HEK293 (cell line): Measurements from ENCODE around the gene MRS2.
"Not testable (repeated sequence)": the region's sequence is repeated elsewhere in the genome, so short reads cannot be mapped to it uniquely, and the experiment has no call there.

Source experiments
- CTCF ChIA-PET: fragments of 350-600 bp; formaldehyde crosslinking; extraction: SDS; loops from one replicate; lab custom pipeline; 2021; ENCODE audit warnings: antibody characterized with exemption; lab: Yijun Ruan, JAX
- POLR2A ChIA-PET: fragments of 300-600 bp; formaldehyde crosslinking; extraction: SDS; loops from one replicate; lab custom pipeline; 2020; ENCODE audit warnings: antibody characterized with exemption, inconsistent platforms; lab: Yijun Ruan, JAX
- H3K27ac ChIP-seq: fragments of 200-500 bp; sonication (Bioruptor generic); 2 replicates; pipeline ENCODE4 v1.5.1; 2014; ENCODE audit warnings: low read depth, low read length, control low read depth, inconsistent platforms; ENCODE audit errors: extremely low read depth
- H3K36me3 ChIP-seq, 2 experiments: fragments of 200-500 bp in 1 of 2; sonication (Bioruptor generic) in 1 of 2; 1 replicate in 1 of 2; 2 replicates in 1 of 2; pipeline ENCODE4 v1.5.1; 2014 to 2017; ENCODE audit warnings: inconsistent platforms in 2 of 2, low read length in 2 of 2; ENCODE audit not compliant: control insufficient read depth in 2 of 2, insufficient read depth in 1 of 2
- H3K4me1 ChIP-seq: fragments of 200-500 bp; sonication (Bioruptor generic); 2 replicates; pipeline ENCODE4 v1.5.1; 2014; ENCODE audit warnings: mild to moderate bottlenecking, low read length, inconsistent platforms; ENCODE audit not compliant: control insufficient read depth, insufficient read depth
- H3K4me3 ChIP-seq: 2 replicates; pipeline ENCODE4 v1.5.1; 2011; ENCODE audit warnings: low read depth, mild to moderate bottlenecking, control low read depth, low read length, moderate library complexity
- H3K9me3 ChIP-seq: fragments of 200-500 bp; sonication (Bioruptor generic); 2 replicates; pipeline ENCODE4 v1.5.1; 2014; ENCODE audit warnings: low read depth, low read length, inconsistent platforms; ENCODE audit not compliant: control insufficient read depth, insufficient read depth
- KLF9 ChIP-seq: fragments of 450-650 bp; formaldehyde crosslinking; IDR thresholded peaks from 2 replicates; pipeline ENCODE4 v1.5.1; 2016; ENCODE audit warnings: missing biosample characterization, missing genetic modification characterization, low read depth
- OVOL3 ChIP-seq: fragments of 450-650 bp; formaldehyde crosslinking; IDR thresholded peaks from 2 replicates; pipeline ENCODE4 v1.5.1; 2016; ENCODE audit warnings: missing biosample characterization, missing genetic modification characterization
- SALL2 ChIP-seq: fragments of 450-650 bp; formaldehyde crosslinking; IDR thresholded peaks from 2 replicates; pipeline ENCODE4 v1.5.0; 2017; ENCODE audit warnings: missing biosample characterization, mild to moderate bottlenecking, missing genetic modification characterization, borderline replicate concordance
- ZFHX2 ChIP-seq: fragments of 450-650 bp; formaldehyde crosslinking; conservative IDR thresholded peaks from 2 replicates; pipeline ENCODE4 v1.5.1; 2016; ENCODE audit warnings: missing biosample characterization, missing genetic modification characterization
- ZNF175 ChIP-seq: fragments of 450-650 bp; formaldehyde crosslinking; IDR thresholded peaks from 2 replicates; pipeline ENCODE4 v1.5.1; 2016; ENCODE audit warnings: missing biosample characterization, missing genetic modification characterization
- ZNF2 ChIP-seq: fragments of 450-650 bp; formaldehyde crosslinking; IDR thresholded peaks from 2 replicates; pipeline ENCODE4 v1.5.1; 2016; ENCODE audit warnings: missing biosample characterization, missing genetic modification characterization
- ZNF274 ChIP-seq, 2 experiments: fragments of 200-500 bp in 1 of 2; fragments of 450-650 bp in 1 of 2; sonication (Bioruptor generic) in 1 of 2; formaldehyde crosslinking in 1 of 2; IDR thresholded peaks; 2 replicates each; pipeline versions ENCODE4 v1.5.1 to v1.6.1; 2014 to 2016; ENCODE audit warnings: borderline replicate concordance in 1 of 2, inconsistent platforms in 1 of 2, low read length in 1 of 2, missing biosample characterization in 1 of 2, missing genetic modification characterization in 1 of 2
- ZNF426 ChIP-seq: fragments of 450-650 bp; formaldehyde crosslinking; IDR thresholded peaks from 2 replicates; pipeline ENCODE4 v1.5.1; 2017; ENCODE audit warnings: missing biosample characterization, missing genetic modification characterization, mild to moderate bottlenecking, inconsistent platforms, moderate library complexity
- ZNF558 ChIP-seq: fragments of 450-650 bp; formaldehyde crosslinking; IDR thresholded peaks from 2 replicates; pipeline ENCODE4 v1.5.1; 2016; ENCODE audit warnings: missing biosample characterization, missing genetic modification characterization
- ZNF707 ChIP-seq: fragments of 450-650 bp; formaldehyde crosslinking; IDR thresholded peaks from 2 replicates; pipeline ENCODE4 v1.5.1; 2016; ENCODE audit warnings: missing biosample characterization, missing genetic modification characterization
- TF ChIP-seq, protein P1 (sequence below): fragments of 450-650 bp; formaldehyde crosslinking; IDR thresholded peaks from 2 replicates; pipeline ENCODE4 v1.5.1; 2016; ENCODE audit warnings: missing biosample characterization, missing genetic modification characterization, borderline replicate concordance
- TF ChIP-seq, protein P2 (sequence below): fragments of 450-650 bp; formaldehyde crosslinking; IDR thresholded peaks from 2 replicates; pipeline ENCODE4 v1.5.1; 2017; ENCODE audit warnings: missing biosample characterization, missing genetic modification characterization

Gene MRS2

DNA sequence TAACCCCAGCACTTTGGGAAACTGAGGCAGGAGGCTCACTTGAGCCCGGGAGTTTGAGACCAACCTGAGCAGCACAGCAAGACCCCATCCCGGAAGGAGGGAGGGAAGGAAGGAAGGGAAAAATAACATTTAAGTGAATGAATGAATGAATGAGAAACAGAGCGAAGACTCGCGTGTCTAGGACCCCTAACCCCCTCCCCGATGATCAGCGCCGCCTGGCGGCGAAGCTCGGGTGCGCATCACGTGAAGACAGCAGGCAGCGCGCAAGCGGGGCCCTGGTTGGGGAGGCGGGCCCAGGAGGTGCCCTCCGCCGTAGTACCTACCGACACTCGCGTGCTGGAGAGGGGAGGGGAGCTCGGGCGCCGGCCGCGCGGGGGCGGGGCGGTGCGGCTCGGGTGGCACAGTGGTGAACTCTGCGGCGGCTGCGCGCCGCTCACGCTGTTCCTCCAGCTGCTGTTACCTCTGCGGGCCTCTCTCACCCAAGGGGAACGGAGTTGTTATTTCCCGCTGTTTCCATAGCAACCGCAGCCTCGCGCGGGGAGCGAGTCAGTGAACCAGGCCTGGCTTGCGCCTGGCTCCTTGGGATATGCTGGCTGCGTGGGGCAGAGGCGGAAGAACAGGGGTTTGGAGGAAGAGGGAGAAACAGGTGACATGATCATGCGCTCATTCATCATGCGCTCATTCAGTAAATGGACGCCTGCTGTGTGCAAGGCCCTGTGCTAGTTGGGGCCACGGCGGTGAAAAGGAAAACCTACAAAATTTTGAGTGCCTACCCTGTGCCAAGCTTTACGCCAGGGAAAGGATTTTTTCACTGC lies 42.9 kb upstream of the MRS2 start (continued):
- TF ChIP-seq, protein P1, sequence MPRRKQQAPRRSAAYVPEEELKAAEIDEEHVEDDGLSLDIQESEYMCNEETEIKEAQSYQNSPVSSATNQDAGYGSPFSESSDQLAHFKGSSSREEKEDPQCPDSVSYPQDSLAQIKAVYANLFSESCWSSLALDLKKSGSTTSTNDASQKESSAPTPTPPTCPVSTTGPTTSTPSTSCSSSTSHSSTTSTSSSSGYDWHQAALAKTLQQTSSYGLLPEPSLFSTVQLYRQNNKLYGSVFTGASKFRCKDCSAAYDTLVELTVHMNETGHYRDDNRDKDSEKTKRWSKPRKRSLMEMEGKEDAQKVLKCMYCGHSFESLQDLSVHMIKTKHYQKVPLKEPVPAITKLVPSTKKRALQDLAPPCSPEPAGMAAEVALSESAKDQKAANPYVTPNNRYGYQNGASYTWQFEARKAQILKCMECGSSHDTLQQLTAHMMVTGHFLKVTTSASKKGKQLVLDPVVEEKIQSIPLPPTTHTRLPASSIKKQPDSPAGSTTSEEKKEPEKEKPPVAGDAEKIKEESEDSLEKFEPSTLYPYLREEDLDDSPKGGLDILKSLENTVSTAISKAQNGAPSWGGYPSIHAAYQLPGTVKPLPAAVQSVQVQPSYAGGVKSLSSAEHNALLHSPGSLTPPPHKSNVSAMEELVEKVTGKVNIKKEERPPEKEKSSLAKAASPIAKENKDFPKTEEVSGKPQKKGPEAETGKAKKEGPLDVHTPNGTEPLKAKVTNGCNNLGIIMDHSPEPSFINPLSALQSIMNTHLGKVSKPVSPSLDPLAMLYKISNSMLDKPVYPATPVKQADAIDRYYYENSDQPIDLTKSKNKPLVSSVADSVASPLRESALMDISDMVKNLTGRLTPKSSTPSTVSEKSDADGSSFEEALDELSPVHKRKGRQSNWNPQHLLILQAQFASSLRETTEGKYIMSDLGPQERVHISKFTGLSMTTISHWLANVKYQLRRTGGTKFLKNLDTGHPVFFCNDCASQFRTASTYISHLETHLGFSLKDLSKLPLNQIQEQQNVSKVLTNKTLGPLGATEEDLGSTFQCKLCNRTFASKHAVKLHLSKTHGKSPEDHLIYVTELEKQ (tag by site-specific recombination), result peak; percentile 14; the same call in 1 of the 2 replicates
- TF ChIP-seq KLF9 (tag by site-specific recombination), result peak; percentile 89

DNA sequence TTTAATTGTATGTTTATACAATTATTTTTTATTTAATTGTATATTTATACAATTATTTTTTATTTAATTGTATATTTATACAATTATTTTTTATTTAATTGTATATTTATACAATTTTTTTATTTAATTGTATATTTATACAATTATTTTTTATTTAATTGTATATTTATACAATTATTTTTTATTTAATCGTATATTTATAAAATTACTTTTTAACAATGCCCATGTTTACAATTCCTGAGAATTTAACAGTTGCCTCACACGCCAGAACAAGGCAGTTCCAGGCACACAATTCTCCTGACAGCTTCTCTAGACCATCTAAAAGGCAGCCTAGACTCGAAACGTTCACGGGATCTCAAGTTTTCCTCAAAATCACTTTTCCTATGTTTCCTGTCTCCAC lies 40.4 kb upstream of the MRS2 start:
- H3K4me3 ChIP-seq, H3K9me3 ChIP-seq, POLR2A ChIA-PET, H3K4me1 ChIP-seq, H3K36me3 ChIP-seq, H3K27ac ChIP-seq: not testable (repeated sequence)
- CTCF ChIA-PET, result interaction anchor here (0.5 to 4.2 kb wide), 6 partner anchors 24 to 79 kb away, joined by 3 to 68 read pairs (median 5); no protein-coding TSS in a partner anchor

DNA sequence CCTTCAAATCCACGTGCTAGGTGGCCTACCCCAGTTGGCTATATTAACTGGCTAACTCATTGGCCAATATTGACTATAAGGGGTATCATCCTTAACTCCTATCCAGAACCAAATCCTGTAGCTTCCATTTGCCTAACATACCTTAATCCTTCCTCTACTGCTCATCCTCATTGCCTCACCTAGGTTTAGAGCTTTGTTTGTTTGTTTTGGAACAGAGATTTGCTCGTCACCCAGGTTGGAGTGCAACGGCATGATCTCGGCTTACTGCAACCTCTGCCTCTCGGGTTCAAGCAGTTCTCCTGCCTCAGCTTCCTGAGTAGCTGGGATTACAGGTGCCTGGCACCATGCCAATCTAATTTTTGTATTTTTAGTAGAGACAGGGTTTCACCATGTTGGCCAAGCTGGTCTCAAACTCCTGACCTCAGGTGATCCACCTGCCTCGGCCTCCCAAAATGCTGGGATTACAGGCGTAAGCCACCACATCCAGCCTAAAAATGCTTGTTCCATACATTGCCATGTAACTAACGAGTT lies 37.6 kb upstream of the MRS2 start:
- H3K4me3 ChIP-seq, H3K4me1 ChIP-seq, H3K27ac ChIP-seq, H3K36me3 ChIP-seq, POLR2A ChIA-PET, H3K9me3 ChIP-seq: not testable (repeated sequence)
- CTCF ChIA-PET, result interaction anchor here (0.8 to 1.5 kb wide), 2 partner anchors 10 to 82 kb away, joined by 4 to 8 read pairs; no protein-coding TSS in a partner anchor

DNA sequence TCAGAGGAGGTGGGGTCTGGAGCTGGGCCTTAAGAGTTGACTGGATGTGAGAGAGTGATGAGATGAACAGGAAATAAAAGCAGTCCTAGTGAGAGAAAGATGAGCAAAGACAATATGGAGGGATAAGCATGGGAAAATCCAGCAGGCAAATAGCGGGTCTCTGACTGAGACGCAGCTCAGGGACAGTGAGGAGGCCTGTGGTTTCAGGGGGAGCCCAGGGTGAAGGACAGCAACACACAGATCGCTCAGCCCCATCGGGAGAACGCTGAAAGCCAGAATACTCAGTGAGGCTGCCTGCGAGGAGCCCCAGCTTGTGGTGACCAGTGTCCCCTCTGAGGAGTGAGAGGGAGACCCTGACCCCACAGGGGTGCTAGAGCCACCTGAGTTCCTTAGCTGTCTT lies 28.1 kb upstream of the MRS2 start:
- Histone ChIP-seq H3K36me3 (no peaks in the 10 kb centered on the region), H3K9me3 (no peaks in the 10 kb centered on the region), H3K4me1 (no peaks in the 10 kb centered on the region), H3K4me3 (no peak overlapping the region), H3K27ac (no peak overlapping the region)
- ChIA-PET POLR2A (interaction anchor here (1.1 kb wide), 1 partner anchor 15 kb away, joined by 4 read pairs; no protein-coding TSS in a partner anchor), CTCF (interaction anchor here (0.8 to 2.1 kb wide), 4 partner anchors 10 to 91 kb away, joined by 3 to 14 read pairs (median 8); no protein-coding TSS in a partner anchor)
- TF ChIP-seq OVOL3 (tag by site-specific recombination) (no peak), ZNF707 (no peak), ZFHX2 (no peak), ZNF426 (tag by site-specific recombination) (no peak), ZNF274 (IDR thresholded peaks at IDR 0.05; ENCODE audit: low read length) (no peak), ZNF274 (tag by site-specific recombination; IDR thresholded peaks at IDR 0.05; ENCODE audit: borderline replicate concordance) (no peak), SALL2 (tag by site-specific recombination) (no peak), ZNF2 (tag by site-specific recombination) (no peak), ZNF175 (tag by site-specific recombination) (no peak), ZNF558 (no peak)
- TF ChIP-seq, protein P2, sequence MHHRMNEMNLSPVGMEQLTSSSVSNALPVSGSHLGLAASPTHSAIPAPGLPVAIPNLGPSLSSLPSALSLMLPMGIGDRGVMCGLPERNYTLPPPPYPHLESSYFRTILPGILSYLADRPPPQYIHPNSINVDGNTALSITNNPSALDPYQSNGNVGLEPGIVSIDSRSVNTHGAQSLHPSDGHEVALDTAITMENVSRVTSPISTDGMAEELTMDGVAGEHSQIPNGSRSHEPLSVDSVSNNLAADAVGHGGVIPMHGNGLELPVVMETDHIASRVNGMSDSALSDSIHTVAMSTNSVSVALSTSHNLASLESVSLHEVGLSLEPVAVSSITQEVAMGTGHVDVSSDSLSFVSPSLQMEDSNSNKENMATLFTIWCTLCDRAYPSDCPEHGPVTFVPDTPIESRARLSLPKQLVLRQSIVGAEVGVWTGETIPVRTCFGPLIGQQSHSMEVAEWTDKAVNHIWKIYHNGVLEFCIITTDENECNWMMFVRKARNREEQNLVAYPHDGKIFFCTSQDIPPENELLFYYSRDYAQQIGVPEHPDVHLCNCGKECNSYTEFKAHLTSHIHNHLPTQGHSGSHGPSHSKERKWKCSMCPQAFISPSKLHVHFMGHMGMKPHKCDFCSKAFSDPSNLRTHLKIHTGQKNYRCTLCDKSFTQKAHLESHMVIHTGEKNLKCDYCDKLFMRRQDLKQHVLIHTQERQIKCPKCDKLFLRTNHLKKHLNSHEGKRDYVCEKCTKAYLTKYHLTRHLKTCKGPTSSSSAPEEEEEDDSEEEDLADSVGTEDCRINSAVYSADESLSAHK, result no peak
